Measurements from ENCODE around the gene FAP.

DNA sequence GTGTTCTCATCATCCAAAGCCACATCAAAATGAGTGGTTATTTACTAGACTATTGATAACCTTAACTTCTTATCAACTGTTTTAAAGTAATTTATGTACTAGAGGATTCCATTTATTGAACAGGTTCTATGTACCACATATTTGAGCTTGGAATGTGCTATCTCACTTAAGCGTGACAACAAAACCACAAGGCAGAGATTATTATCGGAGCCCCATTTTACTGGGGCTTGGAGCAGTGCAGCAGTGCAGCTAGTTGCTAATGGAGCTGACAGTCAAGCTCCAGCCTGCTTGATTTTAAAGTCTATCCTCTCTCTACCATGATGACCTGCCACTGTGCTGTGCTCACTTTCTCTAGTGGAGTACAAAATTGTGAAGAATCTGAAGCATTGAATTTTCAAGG lies 115.8 kb downstream of the FAP start:
- TF ChIP-seq POLR2AphosphoS5 (IDR thresholded peaks at IDR 0.05; ENCODE audit: low read depth, low read length), result no peak
- TF ChIP-seq FOXP2 (optimal IDR thresholded peaks at IDR 0.05; ENCODE audit: borderline replicate concordance, extremely low read depth, extremely low read length, insufficient read depth), result no peak
- TF ChIP-seq TAF1 (IDR thresholded peaks at IDR 0.05; ENCODE audit: borderline replicate concordance, insufficient read depth, low read length), result no peak
- TF ChIP-seq, protein P1, sequence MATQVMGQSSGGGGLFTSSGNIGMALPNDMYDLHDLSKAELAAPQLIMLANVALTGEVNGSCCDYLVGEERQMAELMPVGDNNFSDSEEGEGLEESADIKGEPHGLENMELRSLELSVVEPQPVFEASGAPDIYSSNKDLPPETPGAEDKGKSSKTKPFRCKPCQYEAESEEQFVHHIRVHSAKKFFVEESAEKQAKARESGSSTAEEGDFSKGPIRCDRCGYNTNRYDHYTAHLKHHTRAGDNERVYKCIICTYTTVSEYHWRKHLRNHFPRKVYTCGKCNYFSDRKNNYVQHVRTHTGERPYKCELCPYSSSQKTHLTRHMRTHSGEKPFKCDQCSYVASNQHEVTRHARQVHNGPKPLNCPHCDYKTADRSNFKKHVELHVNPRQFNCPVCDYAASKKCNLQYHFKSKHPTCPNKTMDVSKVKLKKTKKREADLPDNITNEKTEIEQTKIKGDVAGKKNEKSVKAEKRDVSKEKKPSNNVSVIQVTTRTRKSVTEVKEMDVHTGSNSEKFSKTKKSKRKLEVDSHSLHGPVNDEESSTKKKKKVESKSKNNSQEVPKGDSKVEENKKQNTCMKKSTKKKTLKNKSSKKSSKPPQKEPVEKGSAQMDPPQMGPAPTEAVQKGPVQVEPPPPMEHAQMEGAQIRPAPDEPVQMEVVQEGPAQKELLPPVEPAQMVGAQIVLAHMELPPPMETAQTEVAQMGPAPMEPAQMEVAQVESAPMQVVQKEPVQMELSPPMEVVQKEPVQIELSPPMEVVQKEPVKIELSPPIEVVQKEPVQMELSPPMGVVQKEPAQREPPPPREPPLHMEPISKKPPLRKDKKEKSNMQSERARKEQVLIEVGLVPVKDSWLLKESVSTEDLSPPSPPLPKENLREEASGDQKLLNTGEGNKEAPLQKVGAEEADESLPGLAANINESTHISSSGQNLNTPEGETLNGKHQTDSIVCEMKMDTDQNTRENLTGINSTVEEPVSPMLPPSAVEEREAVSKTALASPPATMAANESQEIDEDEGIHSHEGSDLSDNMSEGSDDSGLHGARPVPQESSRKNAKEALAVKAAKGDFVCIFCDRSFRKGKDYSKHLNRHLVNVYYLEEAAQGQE (IDR thresholded peaks at IDR 0.05; ENCODE audit: insufficient read depth in 1 of 2, low read depth in 2 of 2, low read length in 2 of 2), result no peak
